Amniotic stem cell (primary cell): ENCODE results near the gene PHACTR3.

ENCODE experiments used
- DNase-seq: peaks from one replicate; lab custom pipeline; 2025; lab: John Stamatoyannopoulos, UW

PHACTR3 gene

GRCh38 chr20:59647271-59647670, 42.9 kb downstream of the PHACTR3 start:
- DNase-seq = no peak

GRCh38 chr20:59648466-59649070, 44.2 kb downstream of the PHACTR3 start:
- DNase-seq = no peak

- DNase-seq = no peak
Observed at GRCh38 chr20:59650418-59650817, 46.1 kb downstream of the PHACTR3 start.

- DNase-seq = no peak
Observed at GRCh38 chr20:59652381-59652780, 48.0 kb downstream of the PHACTR3 start.

GRCh38 chr20:59656417-59656816, 52.1 kb downstream of the PHACTR3 start:
- DNase-seq = no peak

- DNase-seq = no peak
Observed at GRCh38 chr20:59657459-59658046, 53.2 kb downstream of the PHACTR3 start.

- no peak for DNase-seq
Observed at GRCh38 chr20:59660471-59660870, 56.1 kb downstream of the PHACTR3 start.

- no peak for DNase-seq
Observed at GRCh38 chr20:59661153-59661552, 56.8 kb downstream of the PHACTR3 start.

- DNase-seq = no peak
Observed at GRCh38 chr20:59661621-59662020, 57.3 kb downstream of the PHACTR3 start.

GRCh38 chr20:59662161-59662560, 57.8 kb downstream of the PHACTR3 start:
- no peak for DNase-seq

GRCh38 chr20:59662856-59663512, 58.6 kb downstream of the PHACTR3 start:
- no peak for DNase-seq

GRCh38 chr20:59663513-59664060, 59.2 kb downstream of the PHACTR3 start:
- DNase-seq = no peak

- no peak for DNase-seq
Observed at GRCh38 chr20:59664421-59664941, 60.1 kb downstream of the PHACTR3 start.

GRCh38 chr20:59665656-59666555, 61.6 kb downstream of the PHACTR3 start:
- no peak for DNase-seq

GRCh38 chr20:59666586-59666985, 62.2 kb downstream of the PHACTR3 start:
- DNase-seq = no peak

- DNase-seq = no peak
Observed at GRCh38 chr20:59667131-59667530, 62.8 kb downstream of the PHACTR3 start.

- DNase-seq = no peak
Observed at GRCh38 chr20:59667981-59668515, 63.7 kb downstream of the PHACTR3 start.

GRCh38 chr20:59668926-59669850, 64.8 kb downstream of the PHACTR3 start:
- DNase-seq = no peak

- no peak for DNase-seq
Observed at GRCh38 chr20:59670786-59671492, 66.6 kb downstream of the PHACTR3 start.
